DMS 273 treated with DMSO at 0.1 percent for 48 hours (cell line): ENCODE data around the gene SLC25A30.

Experiments
- DNase-seq: peaks from one replicate; lab custom pipeline; 2025; lab: John Stamatoyannopoulos, UW

Gene SLC25A30, protein sequence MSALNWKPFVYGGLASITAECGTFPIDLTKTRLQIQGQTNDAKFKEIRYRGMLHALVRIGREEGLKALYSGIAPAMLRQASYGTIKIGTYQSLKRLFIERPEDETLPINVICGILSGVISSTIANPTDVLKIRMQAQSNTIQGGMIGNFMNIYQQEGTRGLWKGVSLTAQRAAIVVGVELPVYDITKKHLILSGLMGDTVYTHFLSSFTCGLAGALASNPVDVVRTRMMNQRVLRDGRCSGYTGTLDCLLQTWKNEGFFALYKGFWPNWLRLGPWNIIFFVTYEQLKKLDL

GRCh38 chr13:45417790-45418534, at the start of gene SLC25A30:
Gene SLC25A30 (minus strand): TSS chr13:45418373. CDS start chr13:45411425, 6,948 bp downstream.
- DNase-seq: peak; percentile 60

GRCh38 chr13:45466359-45466758, 48.2 kb upstream of the SLC25A30 start:
- no peak for DNase-seq

- peak; percentile 94 for DNase-seq
Observed at GRCh38 chr13:45464687-45465453, 46.7 kb upstream of the SLC25A30 start, which contains the start of gene COG3. Gene COG3 (plus strand): TSS chr13:45464939. CDS start chr13:45465037, 98 bp downstream.

- DNase-seq: no peak
Observed at GRCh38 chr13:45464141-45464686, 46.0 kb upstream of the SLC25A30 start.

DNA sequence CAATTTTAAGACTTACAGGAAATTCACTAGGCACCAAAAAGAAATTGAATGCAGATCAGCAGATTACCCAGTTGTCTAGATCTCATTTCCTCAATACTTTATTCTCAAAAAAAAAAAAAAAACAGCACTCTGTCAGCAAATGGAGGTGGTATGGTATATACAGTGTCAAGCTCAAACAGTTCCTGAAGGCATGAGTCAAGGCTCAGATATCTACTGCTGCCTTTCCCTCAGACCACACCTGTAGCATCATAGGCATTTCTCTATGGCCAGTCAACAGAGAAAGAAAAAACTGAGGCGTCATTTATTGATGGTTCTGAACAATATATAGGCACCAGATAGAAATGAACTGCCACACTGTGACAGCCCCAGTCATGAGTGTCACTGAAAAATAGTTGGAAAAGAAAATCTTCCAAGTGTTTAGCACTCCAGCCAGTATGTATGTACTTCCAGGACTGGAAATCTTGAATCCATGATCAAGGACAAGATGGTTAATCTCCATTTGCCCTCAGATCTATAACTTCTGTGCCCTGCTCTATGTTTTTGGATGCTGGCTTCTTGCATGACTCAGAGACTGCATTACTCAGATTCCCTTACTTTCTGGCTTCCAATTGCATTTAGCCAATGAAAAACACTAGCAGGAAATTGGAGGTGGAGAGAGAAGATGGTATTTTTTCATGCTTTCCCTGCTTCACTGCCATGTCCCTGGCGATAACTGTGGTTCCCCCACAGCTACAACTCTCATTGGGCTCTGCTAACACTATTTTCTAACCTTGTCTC, 38.2 kb upstream of the SLC25A30 start:
- DNase-seq: no peak

GRCh38 chr13:45454204-45454603, 36.0 kb upstream of the SLC25A30 start:
- DNase-seq: no peak

- no peak for DNase-seq
Observed at GRCh38 chr13:45451282-45451681, 33.1 kb upstream of the SLC25A30 start.

DNA sequence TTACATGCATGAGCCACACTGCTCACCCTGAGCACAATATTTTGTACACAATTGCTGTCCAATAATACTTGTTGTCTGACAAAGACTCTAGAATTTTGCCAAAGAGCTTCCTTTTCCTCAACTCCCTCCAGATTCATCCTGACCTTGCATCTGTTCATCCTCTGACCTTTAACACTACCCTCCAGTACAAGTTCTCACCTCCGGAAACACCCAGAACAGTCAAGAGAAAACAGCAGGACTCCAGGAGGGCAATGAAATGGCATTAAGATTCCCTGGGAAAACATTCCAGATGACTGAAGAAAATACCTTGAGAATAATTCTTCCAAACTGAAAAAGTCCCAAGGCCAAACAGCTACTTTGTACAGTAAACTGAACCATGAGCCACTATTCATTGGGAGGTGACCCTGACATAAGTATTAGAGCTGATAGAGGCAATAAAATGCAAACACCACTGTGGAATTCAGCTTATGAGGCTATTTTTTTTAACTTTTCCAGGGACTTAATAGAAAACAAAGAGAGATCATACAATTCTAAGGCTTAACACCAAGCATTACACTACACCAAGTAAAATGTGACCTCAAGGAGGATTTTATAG, 30.9 kb upstream of the SLC25A30 start:
- DNase-seq: no peak

DNA sequence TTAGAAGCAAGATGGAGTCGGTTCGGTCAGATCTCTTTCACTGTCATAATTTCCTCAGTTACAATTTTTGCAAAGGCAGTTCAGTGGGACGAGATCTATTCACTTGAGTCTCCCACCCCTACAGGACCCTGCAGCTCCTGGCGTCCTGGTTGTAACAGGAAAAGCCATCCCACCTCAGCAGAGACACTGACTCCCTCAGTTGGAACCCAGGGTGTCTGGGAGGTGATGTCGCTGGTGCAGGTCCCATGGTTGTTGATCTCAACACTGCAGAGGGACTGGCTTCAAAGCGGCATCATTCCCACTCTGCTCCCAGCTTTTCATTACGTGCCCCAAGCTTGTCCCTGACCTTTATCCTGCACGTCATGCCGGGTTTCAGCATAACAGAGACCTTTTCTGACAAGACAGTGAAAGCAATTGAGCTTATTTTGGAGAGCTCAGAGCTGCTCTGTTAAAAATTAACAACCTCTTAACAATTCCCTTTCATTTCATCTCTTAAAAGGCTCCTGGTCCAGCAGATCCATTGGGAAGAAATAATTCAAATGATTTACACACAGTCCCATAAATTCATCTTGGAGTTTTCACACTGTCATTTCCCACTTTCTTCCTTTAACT, 29.0 kb upstream of the SLC25A30 start:
- DNase-seq: no peak

- DNase-seq: no peak
Observed at GRCh38 chr13:45446181-45446580, 28.0 kb upstream of the SLC25A30 start.

- DNase-seq: no peak
Observed at GRCh38 chr13:45445053-45445452, 26.9 kb upstream of the SLC25A30 start.

GRCh38 chr13:45441633-45442032, 23.5 kb upstream of the SLC25A30 start:
- DNase-seq: no peak

- no peak for DNase-seq
Observed at GRCh38 chr13:45439781-45440462, 21.7 kb upstream of the SLC25A30 start.

- no peak for DNase-seq
Observed at GRCh38 chr13:45439008-45439407, 20.8 kb upstream of the SLC25A30 start.

DNA sequence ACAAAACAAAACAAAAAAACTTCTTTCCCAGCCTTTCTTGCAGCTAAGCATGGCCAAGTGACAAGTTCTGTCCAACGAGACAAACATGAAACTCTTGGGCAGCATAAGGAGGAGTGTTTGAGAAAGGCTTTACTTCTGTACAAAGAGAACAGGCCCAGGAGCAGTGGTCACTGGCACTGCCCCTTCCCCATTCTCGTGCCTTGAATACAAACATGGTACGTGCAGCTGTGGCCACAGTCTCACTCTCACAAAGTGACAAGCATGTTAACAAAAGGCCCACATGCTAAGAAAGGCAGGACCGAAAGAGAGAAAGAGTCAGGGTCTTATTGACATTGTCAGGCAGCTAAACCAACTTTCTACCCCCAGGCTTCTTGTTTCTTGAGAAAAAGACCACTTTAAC, 19.8 kb upstream of the SLC25A30 start:
- DNase-seq: no peak

- no peak for DNase-seq
Observed at GRCh38 chr13:45436953-45437352, 18.8 kb upstream of the SLC25A30 start.

DNA sequence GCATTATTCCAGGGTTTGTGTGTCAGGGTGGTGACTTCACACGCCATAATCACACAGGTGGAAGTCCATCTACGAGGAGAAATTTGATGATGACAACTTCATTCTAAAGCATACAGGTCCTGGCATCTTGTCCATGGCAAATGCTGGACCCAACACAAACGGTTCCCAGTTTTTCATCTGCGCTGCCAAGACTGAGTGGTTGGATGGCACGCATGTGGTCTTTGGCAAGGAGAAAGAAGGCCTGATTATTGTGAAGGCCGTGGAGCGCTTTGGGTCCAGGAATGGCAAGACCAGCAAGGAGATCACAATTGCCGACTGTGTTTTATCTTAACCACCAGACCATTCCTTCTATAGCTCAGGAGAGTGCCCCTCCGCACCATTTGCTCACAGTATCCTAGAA, 18.2 kb upstream of the SLC25A30 start:
- no peak for DNase-seq

- DNase-seq: no peak
Observed at GRCh38 chr13:45434556-45435371, 16.6 kb upstream of the SLC25A30 start.

DNA sequence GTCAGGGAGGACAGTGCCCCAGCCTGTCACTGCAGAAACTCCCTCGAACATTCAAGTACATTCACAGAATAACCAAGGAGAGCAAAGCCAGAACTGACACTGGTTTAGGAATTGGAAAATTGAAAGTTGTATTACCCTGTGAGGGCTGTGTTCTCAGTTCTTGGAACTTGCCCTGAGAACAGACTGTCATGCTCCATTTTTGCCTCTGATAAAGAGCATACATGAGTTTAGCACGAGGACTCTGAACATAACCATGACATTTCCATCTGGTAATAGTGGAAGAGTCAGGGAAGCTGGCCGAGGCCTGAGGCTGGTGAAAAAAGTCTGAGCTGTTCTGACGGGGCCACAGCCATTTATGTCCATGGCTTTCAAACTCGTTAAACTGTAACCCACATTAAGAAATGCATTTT, 15.2 kb upstream of the SLC25A30 start:
- DNase-seq: no peak
